Astrocyte (in vitro differentiated cells and primary cell): ENCODE measurements around the gene MARVELD1. TPM values are rescaled to one million over a fixed set of nuclear protein-coding genes. Genes with fewer than 3 reads are reported as not detected.

Experiments
- DNase-seq: peaks from one replicate; pipeline ENCODE4 v3.0.0-alpha.2; 2010; ENCODE audit warnings: low read depth
- FAIRE-seq: peaks from 2 replicates; lab custom pipeline; 2011; peaks lifted over from hg19 to GRCh38; lab: Jason Lieb, UNC
- H2AFZ ChIP-seq: 2 replicates; pipeline ENCODE4 v1.6.0; 2012; ENCODE audit warnings: low read depth, low read length, inconsistent platforms
- H3K27ac ChIP-seq: 2 replicates; pipeline ENCODE4 v1.5.1; 2011; ENCODE audit warnings: low read depth, low read length, inconsistent platforms
- H3K27me3 ChIP-seq: 2 replicates; pipeline ENCODE4 v1.6.0; 2011; ENCODE audit warnings: low read length, inconsistent platforms; ENCODE audit not compliant: insufficient read depth
- H3K36me3 ChIP-seq: 2 replicates; pipeline ENCODE4 v1.5.1; 2011; ENCODE audit warnings: low read length, inconsistent platforms; ENCODE audit not compliant: insufficient read depth
- H3K4me1 ChIP-seq: 2 replicates; pipeline ENCODE4 v1.5.1; 2011; ENCODE audit warnings: low read length, inconsistent platforms; ENCODE audit not compliant: insufficient read depth
- H3K4me2 ChIP-seq: 2 replicates; pipeline ENCODE4 v1.6.0; 2012; ENCODE audit warnings: low read length, inconsistent platforms
- H3K4me3 ChIP-seq: 2 replicates; pipeline ENCODE4 v1.5.1; 2011; ENCODE audit warnings: low read depth, mild to moderate bottlenecking, low read length, inconsistent platforms; ENCODE audit not compliant: insufficient read depth
- H3K79me2 ChIP-seq: 2 replicates; pipeline ENCODE4 v1.6.0; 2012; ENCODE audit warnings: mild to moderate bottlenecking, low read length, inconsistent platforms; ENCODE audit not compliant: insufficient read depth
- H3K9ac ChIP-seq: 2 replicates; pipeline ENCODE4 v1.6.0; 2012; ENCODE audit warnings: mild to moderate bottlenecking, low read length, inconsistent platforms
- H3K9me3 ChIP-seq: 2 replicates; pipeline ENCODE4 v1.5.1; 2012; ENCODE audit warnings: low read depth, mild to moderate bottlenecking, low read length, inconsistent platforms; ENCODE audit not compliant: insufficient read depth
- H4K20me1 ChIP-seq: 2 replicates; pipeline ENCODE4 v1.6.0; 2012; ENCODE audit warnings: low read length, inconsistent platforms; ENCODE audit not compliant: insufficient read depth
- H3K27ac Mint-ChIP-seq: one replicate; pipeline ENCODE4 v1.8.0; 2021; ENCODE audit warnings: mild to moderate bottlenecking, mixed read lengths; ENCODE audit not compliant: unreplicated experiment
- H3K27me3 Mint-ChIP-seq: one replicate; pipeline ENCODE4 v1.8.0; 2021; ENCODE audit warnings: low read depth, mixed read lengths; ENCODE audit not compliant: unreplicated experiment
- H3K36me3 Mint-ChIP-seq: one replicate; pipeline ENCODE4 v1.8.0; 2021; ENCODE audit warnings: low read depth, mixed read lengths; ENCODE audit not compliant: unreplicated experiment
- H3K4me1 Mint-ChIP-seq: one replicate; pipeline ENCODE4 v1.8.0; 2021; ENCODE audit warnings: low read depth, mixed read lengths; ENCODE audit not compliant: unreplicated experiment
- H3K4me3 Mint-ChIP-seq: one replicate; pipeline ENCODE4 v1.8.0; 2021; ENCODE audit warnings: mild to moderate bottlenecking, moderate library complexity, mixed read lengths; ENCODE audit not compliant: unreplicated experiment
- H3K9me3 Mint-ChIP-seq: one replicate; pipeline ENCODE4 v1.8.0; 2021; ENCODE audit warnings: mild to moderate bottlenecking, mixed read lengths; ENCODE audit not compliant: unreplicated experiment
- EZH2 ChIP-seq: IDR thresholded peaks from 2 replicates; pipeline ENCODE4 v1.6.1; 2012; ENCODE audit warnings: mild to moderate bottlenecking, low read length, inconsistent platforms; ENCODE audit not compliant: insufficient read depth
- total RNA-seq: library from RNA; stranded (reverse); gene quantifications from 2 replicates; pipeline ENCODE4 v1.2.1, GENCODE V29; 2021
- TF ChIP-seq, protein P1 (sequence below): IDR thresholded peaks from 2 replicates; pipeline ENCODE4 v1.5.1; 2011; ENCODE audit warnings: low read depth, mild to moderate bottlenecking, inconsistent platforms, low read length, moderate library complexity; ENCODE audit not compliant: insufficient read depth

MARVELD1 gene
- total RNA-seq, 1 donor from 2014 or later = 69.7 TPM

DNA sequence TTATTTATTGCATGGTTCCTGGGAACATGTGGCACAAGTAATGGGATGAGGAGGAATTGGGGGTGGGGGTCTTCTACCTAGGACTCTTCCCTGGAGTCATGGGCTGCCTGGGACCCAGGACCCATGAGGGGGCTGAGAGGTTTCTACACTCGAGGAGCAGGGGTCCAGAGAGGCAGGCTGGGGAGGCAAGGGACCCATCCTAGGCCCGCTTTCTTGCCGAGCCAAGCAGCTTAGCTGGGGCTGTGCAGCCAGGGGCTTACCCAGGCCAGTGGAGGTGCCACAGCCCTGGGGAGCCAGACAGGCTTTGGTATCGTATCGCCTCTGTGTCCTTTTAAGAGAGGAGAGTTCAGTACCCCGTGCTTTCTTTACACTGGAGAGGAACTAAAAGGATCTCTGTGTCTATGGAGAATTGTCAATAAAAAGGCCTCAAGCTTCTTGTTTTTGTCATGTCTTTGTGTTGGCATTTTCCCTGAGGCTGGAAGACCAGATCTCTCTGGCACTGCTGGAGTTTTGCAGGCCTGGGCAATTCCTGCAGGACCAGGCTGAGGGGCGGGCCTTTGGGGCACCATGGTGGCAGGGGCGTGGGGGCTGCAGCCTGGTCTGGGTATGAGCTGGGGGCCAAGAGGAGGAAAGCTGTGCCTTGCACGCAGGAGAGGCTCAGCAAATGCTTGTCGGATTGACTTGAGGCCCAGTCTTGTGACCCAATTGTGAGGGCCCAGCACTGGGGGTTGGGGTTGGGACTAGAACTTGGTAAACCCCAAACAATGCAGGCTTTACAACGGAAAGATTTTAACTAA lies 47.1 kb downstream of the MARVELD1 start:
- H3K27me3 Mint-ChIP-seq = no peaks in the 10 kb centered on the region
- H2AFZ ChIP-seq = no peak overlapping the region
- peaks cover 22% of the 10 kb centered on the region for H4K20me1 ChIP-seq
- no peak overlapping the region for H3K4me2 ChIP-seq
- no peaks in the 10 kb centered on the region for H3K9me3 ChIP-seq
- no peaks in the 10 kb centered on the region for H3K9me3 Mint-ChIP-seq
- FAIRE-seq (no peak), DNase-seq (no peak)
- H3K4me1 ChIP-seq = no peaks in the 10 kb centered on the region
- peak overlapping the region; percentile 53 for H3K27ac Mint-ChIP-seq
- no peak overlapping the region for H3K4me3 Mint-ChIP-seq
- no peak overlapping the region for H3K9ac ChIP-seq
- H3K4me3 ChIP-seq = no peak overlapping the region
- H3K27me3 ChIP-seq = no peaks in the 10 kb centered on the region
- H3K27ac ChIP-seq = no peak overlapping the region
- peaks cover 24% of the 10 kb centered on the region for H3K4me1 Mint-ChIP-seq
- H3K36me3 Mint-ChIP-seq = peaks cover 9% of the 10 kb centered on the region
- no peaks in the 10 kb centered on the region for H3K79me2 ChIP-seq
- TF ChIP-seq EZH2 = no peak
- TF ChIP-seq, protein P1, sequence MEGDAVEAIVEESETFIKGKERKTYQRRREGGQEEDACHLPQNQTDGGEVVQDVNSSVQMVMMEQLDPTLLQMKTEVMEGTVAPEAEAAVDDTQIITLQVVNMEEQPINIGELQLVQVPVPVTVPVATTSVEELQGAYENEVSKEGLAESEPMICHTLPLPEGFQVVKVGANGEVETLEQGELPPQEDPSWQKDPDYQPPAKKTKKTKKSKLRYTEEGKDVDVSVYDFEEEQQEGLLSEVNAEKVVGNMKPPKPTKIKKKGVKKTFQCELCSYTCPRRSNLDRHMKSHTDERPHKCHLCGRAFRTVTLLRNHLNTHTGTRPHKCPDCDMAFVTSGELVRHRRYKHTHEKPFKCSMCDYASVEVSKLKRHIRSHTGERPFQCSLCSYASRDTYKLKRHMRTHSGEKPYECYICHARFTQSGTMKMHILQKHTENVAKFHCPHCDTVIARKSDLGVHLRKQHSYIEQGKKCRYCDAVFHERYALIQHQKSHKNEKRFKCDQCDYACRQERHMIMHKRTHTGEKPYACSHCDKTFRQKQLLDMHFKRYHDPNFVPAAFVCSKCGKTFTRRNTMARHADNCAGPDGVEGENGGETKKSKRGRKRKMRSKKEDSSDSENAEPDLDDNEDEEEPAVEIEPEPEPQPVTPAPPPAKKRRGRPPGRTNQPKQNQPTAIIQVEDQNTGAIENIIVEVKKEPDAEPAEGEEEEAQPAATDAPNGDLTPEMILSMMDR = no peak
- no peaks in the 10 kb centered on the region for H3K36me3 ChIP-seq

DNA sequence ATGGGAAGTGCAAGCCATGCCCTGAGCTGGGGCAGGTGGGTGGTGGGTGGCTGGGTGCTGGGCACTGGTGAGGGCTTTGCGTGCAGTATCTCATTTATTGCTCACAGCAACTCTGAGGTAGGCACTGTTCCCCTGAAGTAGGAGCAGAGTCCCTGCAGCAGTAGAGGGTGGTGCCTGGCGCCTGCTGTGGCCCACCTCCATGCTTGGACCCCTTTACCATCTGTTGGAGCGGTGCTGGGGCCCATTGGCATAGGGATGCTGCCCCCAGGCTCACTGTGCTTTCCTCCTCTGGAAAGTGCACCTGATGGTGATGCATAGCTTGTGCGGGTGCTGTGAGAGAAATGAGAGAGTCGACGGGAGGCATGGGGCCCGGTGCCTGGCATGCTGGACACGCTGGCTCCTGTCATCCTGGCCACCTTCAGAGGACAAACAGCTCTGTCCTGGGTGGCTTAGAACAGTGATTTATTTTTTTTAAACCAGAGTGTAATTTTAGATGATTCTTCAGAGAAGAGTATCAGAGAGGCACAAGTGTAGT lies 47.9 kb downstream of the MARVELD1 start:
- H3K27ac Mint-ChIP-seq = no peak overlapping the region

More for the DNA sequence above, 47.9 kb downstream of the MARVELD1 start:
- Mint-ChIP-seq H3K4me3 (peak overlapping the region; percentile 6), H3K4me1 (peaks cover 24% of the 10 kb centered on the region), H3K27me3 (no peaks in the 10 kb centered on the region), H3K9me3 (no peaks in the 10 kb centered on the region), H3K36me3 (peaks cover 12% of the 10 kb centered on the region)
- peaks cover 17% of the 10 kb centered on the region for H4K20me1 ChIP-seq
- no peaks in the 10 kb centered on the region for H3K9me3 ChIP-seq
- H3K4me3 ChIP-seq = no peak overlapping the region
- no peak overlapping the region for H3K9ac ChIP-seq
- H3K79me2 ChIP-seq = no peaks in the 10 kb centered on the region
- no peaks in the 10 kb centered on the region for H3K4me1 ChIP-seq
- DNase-seq (no peak), FAIRE-seq (no peak)
- H3K36me3 ChIP-seq = no peaks in the 10 kb centered on the region
- no peak overlapping the region for H3K4me2 ChIP-seq
- no peak overlapping the region for H2AFZ ChIP-seq
- no peaks in the 10 kb centered on the region for H3K27me3 ChIP-seq
- TF ChIP-seq, protein P1 = no peak
- TF ChIP-seq EZH2 = no peak
- no peak overlapping the region for H3K27ac ChIP-seq
